ENCODE data around the gene ATG9B. TPM values are rescaled to one million over a fixed set of nuclear protein-coding genes. Genes with fewer than 3 reads are reported as not detected.

Gene ATG9B
- total RNA-seq, 1 experiment from 2014 or later = 0.98 TPM

GRCh38 chr7:151039850-151040548 lies 15.7 kb upstream of the ATG9B start:
- no peak for TF ChIP-seq POLR2AphosphoS5 (IDR thresholded peaks at IDR 0.05; ENCODE audit: low read depth, low read length)
- TF ChIP-seq REST (IDR thresholded peaks at IDR 0.05; ENCODE audit: insufficient read depth in 1 of 2, low read depth in 2 of 2, low read length in 1 of 2) = no peak
- TF ChIP-seq SIN3A (IDR thresholded peaks at IDR 0.05; ENCODE audit: borderline replicate concordance, insufficient read depth, low read depth, low read length) = no peak
- no peak for TF ChIP-seq CTCF (IDR thresholded peaks at IDR 0.05)
- TF ChIP-seq TCF7L2 (IDR thresholded peaks at IDR 0.05; ENCODE audit: low read depth, low read length) = no peak
- Histone ChIP-seq H3K4me1 (ENCODE audit: control insufficient read depth, insufficient read depth, low read length) (peaks cover 15% of the 10 kb centered on the region), H3K9me3 (ENCODE audit: control insufficient read depth, insufficient read depth, low read depth, low read length) (no peaks in the 10 kb centered on the region), H3K36me3 (ENCODE audit: control insufficient read depth, insufficient read depth, low read length) (no peaks in the 10 kb centered on the region), H3K27ac (ENCODE audit: low read length) (no peak overlapping the region), H3K27me3 (ENCODE audit: control insufficient read depth, insufficient read depth, low read length) (no peaks in the 10 kb centered on the region), H3K4me3 (ENCODE audit: low read depth in 2 of 2, low read length in 2 of 2) (no peak overlapping the region)
- no TSS peak for BruUV-seq (replicated peaks)
- POLR2A ChIA-PET = interaction anchor here (1.0 kb wide), 1 partner anchor 12 kb away, joined by 3 read pairs; the partner anchor contains the start of gene ABCB8
- intact Hi-C loops (cut with micrococcal nuclease; ENCODE audit: unreplicated experiment) (no loop called here), in situ Hi-C loops (cut with HindIII; ENCODE audit: low pct_unique_long_range_greater_than_20kb, low sequenced_read_pairs) (no loop called here)
- CTCF ChIA-PET = no interaction called here
- ATAC-seq (peak; percentile 26), DNase-seq (ENCODE audit: low read depth, low spot score) (no peak)

- H3K4me3 ChIP-seq (ENCODE audit: low read depth in 2 of 2, low read length in 2 of 2) = no peak overlapping the region
- intact Hi-C loops (cut with micrococcal nuclease; ENCODE audit: unreplicated experiment) (no loop called here), in situ Hi-C loops (cut with HindIII; ENCODE audit: low pct_unique_long_range_greater_than_20kb, low sequenced_read_pairs) (no loop called here)
- DNase-seq (ENCODE audit: low read depth, low spot score) = peak; percentile 96
- CTCF ChIA-PET = interaction anchor here (0.6 kb wide), 1 partner anchor 60 kb away, joined by 7 read pairs; no protein-coding TSS in a partner anchor
- peaks cover 15% of the 10 kb centered on the region for H3K4me1 ChIP-seq (ENCODE audit: control insufficient read depth, insufficient read depth, low read length)
- H3K27me3 ChIP-seq (ENCODE audit: control insufficient read depth, insufficient read depth, low read length) = no peaks in the 10 kb centered on the region
- no TSS peak for BruUV-seq (replicated peaks)
- peak; percentile 80 for ATAC-seq
- POLR2A ChIA-PET = interaction anchor here (0.5 kb wide), 1 partner anchor 21 kb away, joined by 3 read pairs; no protein-coding TSS in a partner anchor
- H3K9me3 ChIP-seq (ENCODE audit: control insufficient read depth, insufficient read depth, low read depth, low read length) = no peaks in the 10 kb centered on the region
- no peak overlapping the region; the same call in 1 of the 2 replicates for H3K27ac ChIP-seq (ENCODE audit: low read length)
- no peaks in the 10 kb centered on the region for H3K36me3 ChIP-seq (ENCODE audit: control insufficient read depth, insufficient read depth, low read length)
- TF ChIP-seq SIN3A (IDR thresholded peaks at IDR 0.05; ENCODE audit: borderline replicate concordance, insufficient read depth, low read depth, low read length) (no peak), CTCF (IDR thresholded peaks at IDR 0.05) (no peak), REST (IDR thresholded peaks at IDR 0.05; ENCODE audit: insufficient read depth in 1 of 2, low read depth in 2 of 2, low read length in 1 of 2) (no peak), TCF7L2 (IDR thresholded peaks at IDR 0.05; ENCODE audit: low read depth, low read length) (no peak), POLR2AphosphoS5 (IDR thresholded peaks at IDR 0.05; ENCODE audit: low read depth, low read length) (no peak; the same call in 1 of the 2 replicates)
Observed at GRCh38 chr7:151038951-151039849, 14.9 kb upstream of the ATG9B start.

Measured in Panc1 (cell line).